ENCODE data around the gene ZBTB9.

DNA sequence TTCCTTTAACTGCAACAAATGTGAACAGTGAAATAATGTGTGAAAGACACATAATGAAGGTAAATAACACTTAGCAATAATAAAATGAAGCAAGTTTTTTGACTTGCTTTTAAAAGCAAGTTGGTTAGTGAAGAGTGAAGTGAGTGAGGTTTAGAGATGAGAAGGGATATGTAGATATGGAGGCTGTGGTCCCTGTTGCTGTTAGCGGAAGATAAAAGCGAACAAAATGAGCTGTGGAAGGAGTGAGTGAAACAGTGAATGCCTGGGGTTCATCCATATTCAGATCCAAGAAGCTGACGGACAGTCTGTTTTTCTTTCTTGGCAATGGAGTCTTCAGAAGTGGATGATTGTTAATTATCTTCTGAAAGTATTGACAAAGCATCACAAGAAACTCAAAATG is 23.5 kb downstream of the ZBTB9 start:
- TF ChIP-seq, protein P1, sequence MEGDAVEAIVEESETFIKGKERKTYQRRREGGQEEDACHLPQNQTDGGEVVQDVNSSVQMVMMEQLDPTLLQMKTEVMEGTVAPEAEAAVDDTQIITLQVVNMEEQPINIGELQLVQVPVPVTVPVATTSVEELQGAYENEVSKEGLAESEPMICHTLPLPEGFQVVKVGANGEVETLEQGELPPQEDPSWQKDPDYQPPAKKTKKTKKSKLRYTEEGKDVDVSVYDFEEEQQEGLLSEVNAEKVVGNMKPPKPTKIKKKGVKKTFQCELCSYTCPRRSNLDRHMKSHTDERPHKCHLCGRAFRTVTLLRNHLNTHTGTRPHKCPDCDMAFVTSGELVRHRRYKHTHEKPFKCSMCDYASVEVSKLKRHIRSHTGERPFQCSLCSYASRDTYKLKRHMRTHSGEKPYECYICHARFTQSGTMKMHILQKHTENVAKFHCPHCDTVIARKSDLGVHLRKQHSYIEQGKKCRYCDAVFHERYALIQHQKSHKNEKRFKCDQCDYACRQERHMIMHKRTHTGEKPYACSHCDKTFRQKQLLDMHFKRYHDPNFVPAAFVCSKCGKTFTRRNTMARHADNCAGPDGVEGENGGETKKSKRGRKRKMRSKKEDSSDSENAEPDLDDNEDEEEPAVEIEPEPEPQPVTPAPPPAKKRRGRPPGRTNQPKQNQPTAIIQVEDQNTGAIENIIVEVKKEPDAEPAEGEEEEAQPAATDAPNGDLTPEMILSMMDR (IDR thresholded peaks at IDR 0.05): no peak
- no peak for TF ChIP-seq POLR2A (IDR thresholded peaks at IDR 0.05)

Data from lower leg skin (tissue), 3 donors.